Spleen (tissue), 11 donors: Measurements from ENCODE around the gene C16orf95. TPM values are rescaled to one million over a fixed set of nuclear protein-coding genes. Genes with fewer than 3 reads are reported as not detected.

ENCODE experiments used
- DNase-seq: peaks from one replicate; pipeline ENCODE4 v3.0.0-alpha.2; 2020
- H3K27ac ChIP-seq, 8 donors: fragments of 200-600 bp; sonication (generic) in 7 of 8; 1 replicate in 4 of 8; 2 replicates in 4 of 8; pipeline versions ENCODE4 v1.5.0 to v1.8.0; 2016 to 2021; ENCODE audit warnings: inconsistent platforms in 4 of 8, mild to moderate bottlenecking in 4 of 8, moderate library complexity in 1 of 8
- H3K27me3 ChIP-seq, 7 donors: fragments of 200-600 bp; sonication (generic) in 6 of 7; replicated peaks in 1 of 7; 1 replicate in 4 of 7; 2 replicates in 3 of 7; pipeline versions ENCODE4 v1.5.0 to v1.8.0; 2016 to 2021; ENCODE audit warnings: inconsistent platforms in 3 of 7, mild to moderate bottlenecking in 1 of 7
- H3K36me3 ChIP-seq, 6 donors: fragments of 200-600 bp; sonication (generic) in 5 of 6; 1 replicate in 4 of 6; 2 replicates in 2 of 6; pipeline versions ENCODE4 v1.5.0 to v1.8.0; 2016 to 2021; ENCODE audit warnings: inconsistent platforms in 2 of 6
- H3K4me1 ChIP-seq, 6 donors: fragments of 200-600 bp; sonication (generic) in 5 of 6; 1 replicate in 3 of 6; 2 replicates in 3 of 6; pipeline versions ENCODE4 v1.5.0 to v1.8.0; 2016 to 2021; ENCODE audit warnings: inconsistent platforms in 3 of 6
- H3K4me3 ChIP-seq, 8 donors: fragments of 200-600 bp; sonication (generic) in 7 of 8; 1 replicate in 4 of 8; 2 replicates in 4 of 8; pipeline versions ENCODE4 v1.5.0 to v1.8.0; 2016 to 2021; ENCODE audit warnings: inconsistent platforms in 4 of 8, mild to moderate bottlenecking in 4 of 8, moderate library complexity in 2 of 8
- H3K9me3 ChIP-seq, 8 donors: fragments of 200-600 bp; sonication (generic) in 7 of 8; 1 replicate in 4 of 8; 2 replicates in 4 of 8; pipeline versions ENCODE4 v1.5.0 to v1.8.0; 2016 to 2021; ENCODE audit warnings: inconsistent platforms in 4 of 8
- CTCF ChIP-seq, 11 experiments: fragments of 200-600 bp in 7 of 11; fragments of 450-650 bp in 4 of 11; sonication (generic) in 4 of 11; IDR thresholded peaks in 8 of 11; conservative IDR thresholded peaks in 3 of 11; 1 replicate in 7 of 11; 2 replicates in 4 of 11; pipeline versions ENCODE4 v1.4.0 to v1.8.0; 2016 to 2021; ENCODE audit warnings: antibody characterized with exemption in 11 of 11, inconsistent platforms in 4 of 11, mild to moderate bottlenecking in 1 of 11
- POLR2A ChIP-seq, 3 donors: fragments of 450-650 bp; IDR thresholded peaks; one replicate each; pipeline ENCODE4 v1.5.1; 2017; ENCODE audit warnings: antibody characterized with exemption in 3 of 3, mild to moderate bottlenecking in 1 of 3
- POLR2AphosphoS5 ChIP-seq, 3 donors: sonication (generic); formaldehyde crosslinking; IDR thresholded peaks; one replicate each; pipeline ENCODE4 v1.5.1; 2017; ENCODE audit warnings: antibody characterized with exemption in 3 of 3
- WGBS, 5 donors: extraction: QIAGEN DNeasy Blood & Tissue Kit in 3 of 5; methylation state at CpG; one replicate each; pipeline versions ENCODE4 v1.1.5 to v1.1.7; 2013 to 2018; 5-methylcytosine and 5-hydroxymethylcytosine counted together
- intact Hi-C: fragments of 100-400 bp; cut with DNase I; formaldehyde crosslinking; loops from one replicate; pipeline ENCODE4 v1.15.0; 2023; ENCODE audit warnings: low total_unique reads
- polyA plus RNA-seq, 3 donors: library from polyadenylated mRNA; stranded (reverse); fragments of 200-250 nt; gene quantifications; one replicate each; pipeline ENCODE4 v1.2.1, GENCODE V29; 2013
- total RNA-seq, 7 donors: library from RNA; depleted of rRNA in 3 of 7; stranded (reverse); fragments of >200 nt in 3 of 7; fragmentation: NEBNext Ultra II Directional in 4 of 7; extraction: Animal tissue kit (Norgen Biotek cat#: 25700) in 4 of 7; gene quantifications; one replicate each; pipeline versions ENCODE4 v1.1.0 to v1.2.1, GENCODE V29; 2016 to 2021
- donor health status: healthy with polysubstance abuse.
- donor health status: DM: no; HTN: no; CAD: no; lungs with moderate emphysema.
- donor health status: DM: no; HTN: no; CAD: no.
- donor health status: Bipolar disorder and iron deficiency.
- donor health status: healthy.
- donor health status: DM: no; HTN: no; CAD: no.
- donor health status: DM: yes; HTN: yes; CAD: no.

Gene C16orf95
- total and polyA plus RNA-seq, 10 donors: 1.0 to 2.9 (median 2.1) TPM; not detected in 2

DNA sequence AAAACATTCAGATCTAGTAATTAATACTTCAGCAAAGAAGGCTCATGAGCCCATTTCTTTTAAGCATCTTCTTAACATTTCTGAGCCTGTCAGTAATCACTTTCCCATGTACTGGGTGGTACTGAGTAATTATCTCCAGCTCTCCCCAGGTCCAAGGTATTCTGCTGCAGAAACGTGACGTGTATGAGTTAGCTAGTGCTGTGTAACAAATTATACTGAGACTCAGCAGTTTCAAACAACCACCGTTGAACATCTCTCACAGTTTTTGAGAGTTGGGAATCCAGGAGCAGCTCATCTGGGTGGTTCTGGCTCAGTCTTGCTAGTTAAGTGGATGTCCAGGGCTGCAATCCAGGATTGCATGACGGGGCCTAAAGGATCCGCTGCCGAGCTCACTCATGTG, 25.2 kb downstream of the C16orf95 start:
- no peak for TF ChIP-seq POLR2AphosphoS5 (IDR thresholded peaks at IDR 0.05)
- no peak for TF ChIP-seq CTCF (IDR thresholded peaks at IDR 0.05 in 8 of 11, conservative IDR thresholded peaks at IDR 0.05 in 3 of 11)
- TF ChIP-seq POLR2A (IDR thresholded peaks at IDR 0.05): no peak
- Histone ChIP-seq H3K4me1 (no peaks in the 10 kb centered on the region), H3K27me3 (no peaks in the 10 kb centered on the region), H3K4me3 (no peak overlapping the region), H3K27ac (no peak overlapping the region), H3K9me3 (peaks cover 0 to 18% (median 11%) of the 10 kb centered on the region in 8 donors), H3K36me3 (no peaks in the 10 kb centered on the region)
- intact Hi-C loops: no loop called here
- 88 to 98% (median 96%) methylated on average over 6 of the region's 6 CpGs for WGBS, 5 donors
- DNase-seq: no peak

- H3K4me1 ChIP-seq: no peaks in the 10 kb centered on the region
- H3K4me3 ChIP-seq: no peak overlapping the region
- peaks cover 0 to 23% (median 15%) of the 10 kb centered on the region in 8 donors for H3K9me3 ChIP-seq
- no peak for DNase-seq
- WGBS, 5 donors: 69 to 77% (median 71%) methylated on average over 7 of the region's 7 CpGs
- H3K27me3 ChIP-seq: no peaks in the 10 kb centered on the region
- intact Hi-C loops: no loop called here
- H3K27ac ChIP-seq: no peak overlapping the region
- TF ChIP-seq POLR2AphosphoS5 (IDR thresholded peaks at IDR 0.05) (no peak), CTCF (IDR thresholded peaks at IDR 0.05 in 8 of 11, conservative IDR thresholded peaks at IDR 0.05 in 3 of 11) (no peak)
- H3K36me3 ChIP-seq: no peaks in the 10 kb centered on the region
Observed at GRCh38 chr16:87288753-87289362, 28.3 kb downstream of the C16orf95 start.

GRCh38 chr16:87286839-87287626, 30.2 kb downstream of the C16orf95 start:
- no peak overlapping the region for H3K27ac ChIP-seq
- H3K36me3 ChIP-seq: no peaks in the 10 kb centered on the region
- no peak overlapping the region for H3K4me3 ChIP-seq
- H3K9me3 ChIP-seq: peaks cover 0 to 17% (median 11%) of the 10 kb centered on the region in 8 donors
- 72 to 87% (median 79%) methylated on average over 8 of the region's 8 CpGs for WGBS, 5 donors
- intact Hi-C loops: no loop called here
- no peak for DNase-seq
- TF ChIP-seq POLR2AphosphoS5 (IDR thresholded peaks at IDR 0.05): no peak
- no peak for TF ChIP-seq CTCF (IDR thresholded peaks at IDR 0.05 in 8 of 11, conservative IDR thresholded peaks at IDR 0.05 in 3 of 11)
- TF ChIP-seq POLR2A (IDR thresholded peaks at IDR 0.05): no peak
- H3K4me1 ChIP-seq: no peaks in the 10 kb centered on the region
- H3K27me3 ChIP-seq: no peaks in the 10 kb centered on the region

DNA sequence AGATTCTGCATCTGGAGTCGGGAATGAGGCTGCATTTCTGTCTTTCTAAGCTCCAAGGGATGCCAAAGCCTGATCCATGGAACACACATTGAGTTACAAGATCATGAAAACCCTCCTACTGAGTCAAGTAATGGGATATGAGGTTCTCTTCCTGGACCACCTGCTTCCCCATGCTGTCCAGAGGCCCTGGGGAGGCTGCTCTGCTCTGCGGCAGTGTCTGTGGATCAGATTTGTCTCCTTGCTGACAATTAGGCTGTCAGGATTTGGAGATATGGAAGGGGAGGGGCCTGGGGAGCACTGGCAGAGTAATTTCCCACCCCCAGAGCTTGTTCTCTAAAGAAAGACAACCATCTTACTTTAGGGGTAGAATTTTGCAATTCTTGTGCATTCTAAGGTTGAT, 33.0 kb downstream of the C16orf95 start:
- H3K4me3 ChIP-seq: no peak overlapping the region
- 79 to 84% (median 82%) methylated on average over 2 of the region's 2 CpGs for WGBS, 5 donors
- intact Hi-C loops: no loop called here
- TF ChIP-seq CTCF (IDR thresholded peaks at IDR 0.05 in 8 of 11, conservative IDR thresholded peaks at IDR 0.05 in 3 of 11) (no peak), POLR2AphosphoS5 (IDR thresholded peaks at IDR 0.05) (no peak), POLR2A (IDR thresholded peaks at IDR 0.05) (no peak)
- H3K27ac ChIP-seq: no peak overlapping the region
- no peaks in the 10 kb centered on the region for H3K36me3 ChIP-seq
- peaks cover 0 to 14% (median 9%) of the 10 kb centered on the region in 8 donors for H3K9me3 ChIP-seq
- peaks cover 0 to 3% (median 0%) of the 10 kb centered on the region in 7 donors for H3K27me3 ChIP-seq
- peak; percentile 15 for DNase-seq
- no peaks in the 10 kb centered on the region for H3K4me1 ChIP-seq
